Putamen (tissue), 1 donor: ENCODE data around the gene APOBEC3H.

ENCODE experiments used
- DNase-seq: peaks from one replicate; pipeline ENCODE4 v3.0.0-alpha.2; 2016; ENCODE audit warnings: low spot score

The APOBEC3H gene

DNA sequence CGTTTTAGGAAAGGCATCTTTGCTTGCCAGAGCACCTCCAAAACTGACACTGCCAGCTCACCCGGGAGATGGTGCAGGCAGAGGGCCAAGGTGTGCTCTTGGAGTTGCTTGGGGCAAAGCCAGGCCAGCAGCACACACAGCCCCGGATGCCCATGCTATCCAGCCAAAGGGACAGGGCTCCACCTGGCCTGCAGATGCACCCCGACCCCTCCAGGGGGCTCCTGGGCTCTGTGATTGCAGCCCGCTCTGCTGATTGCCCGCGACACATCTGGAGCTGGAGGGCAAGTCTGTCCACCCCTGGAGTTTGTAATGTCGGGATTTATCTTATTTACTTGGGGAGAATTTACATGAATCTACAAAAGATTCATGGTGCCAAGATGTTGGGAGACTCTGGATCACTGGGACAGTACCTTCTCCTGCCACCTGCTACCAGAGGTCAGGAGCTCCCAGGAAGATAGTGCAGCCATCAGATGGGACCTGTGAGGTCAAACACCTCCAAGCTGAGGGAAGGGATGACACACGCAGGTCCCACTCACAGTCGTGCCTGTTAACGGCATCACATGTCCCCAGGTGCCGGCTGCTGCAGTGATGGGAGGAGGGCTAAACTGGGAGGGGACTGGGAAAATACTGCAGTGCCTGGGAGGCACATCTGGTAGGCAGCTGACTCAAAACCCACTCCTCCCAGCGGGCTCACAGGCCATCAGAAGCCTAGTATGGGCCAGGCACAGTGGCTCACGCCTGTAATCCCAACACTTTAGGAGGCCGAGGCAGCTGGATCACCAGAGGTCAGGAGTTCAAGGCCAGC lies 38.2 kb downstream of the APOBEC3H start:
- DNase-seq, result no peak

- DNase-seq, result no peak
Observed at GRCh38 chr22:39136317-39136716, 39.3 kb downstream of the APOBEC3H start.

- DNase-seq, result no peak
Observed at GRCh38 chr22:39138357-39138997, 41.4 kb downstream of the APOBEC3H start.

DNA sequence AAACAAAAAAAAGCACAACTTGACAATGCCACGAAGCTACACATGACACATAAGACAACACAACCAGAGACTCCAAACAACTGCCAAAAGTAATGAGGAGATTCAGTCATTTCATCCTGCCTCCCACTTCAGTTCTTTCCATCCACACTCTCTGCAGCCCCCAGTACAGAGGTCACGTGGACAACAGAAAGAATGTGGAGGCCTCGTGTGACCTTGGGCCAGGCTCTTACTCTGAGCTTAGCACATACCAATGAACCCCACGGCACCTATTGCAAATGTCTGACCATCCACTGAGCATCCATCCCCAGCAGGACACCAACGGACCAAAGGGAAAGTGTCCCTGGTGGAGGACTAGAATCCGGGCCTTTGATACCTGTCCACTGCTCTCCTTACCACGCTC lies 42.9 kb downstream of the APOBEC3H start:
- no peak for DNase-seq

DNA sequence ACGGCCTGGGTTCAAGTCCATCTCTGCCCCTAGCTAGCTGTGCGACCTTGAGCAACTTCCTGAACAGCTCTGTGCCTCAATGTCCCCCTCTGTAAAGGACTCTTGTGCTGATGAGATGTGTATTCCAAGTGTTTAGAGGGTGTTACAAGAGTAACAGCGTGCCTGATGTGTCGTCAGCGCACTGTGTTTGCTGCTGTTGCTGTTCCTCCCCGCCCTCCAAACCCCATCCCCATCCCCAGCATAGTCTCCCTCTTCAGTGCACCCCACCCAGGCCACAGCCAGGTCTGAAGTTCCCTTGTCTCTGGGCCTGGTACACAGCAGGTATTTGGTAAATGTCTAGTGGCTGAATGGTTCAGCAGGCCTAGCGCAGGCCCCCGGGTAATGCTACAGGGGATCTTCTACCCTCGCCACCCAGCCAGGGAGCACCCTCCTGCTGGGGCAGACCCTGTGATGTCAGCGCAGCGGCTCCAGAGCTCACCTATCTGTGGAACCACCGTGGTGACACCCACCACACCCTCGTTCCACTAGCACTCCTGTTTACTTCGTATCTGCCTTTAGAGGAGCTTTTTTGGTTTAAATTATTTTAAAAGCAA lies 45.1 kb downstream of the APOBEC3H start:
- DNase-seq, result no peak

- no peak for DNase-seq
Observed at GRCh38 chr22:39144101-39144767, 47.2 kb downstream of the APOBEC3H start.

- no peak for DNase-seq
Observed at GRCh38 chr22:39146256-39147101, 49.4 kb downstream of the APOBEC3H start.

- no peak for DNase-seq
Observed at GRCh38 chr22:39147335-39148025, 50.4 kb downstream of the APOBEC3H start.

DNA sequence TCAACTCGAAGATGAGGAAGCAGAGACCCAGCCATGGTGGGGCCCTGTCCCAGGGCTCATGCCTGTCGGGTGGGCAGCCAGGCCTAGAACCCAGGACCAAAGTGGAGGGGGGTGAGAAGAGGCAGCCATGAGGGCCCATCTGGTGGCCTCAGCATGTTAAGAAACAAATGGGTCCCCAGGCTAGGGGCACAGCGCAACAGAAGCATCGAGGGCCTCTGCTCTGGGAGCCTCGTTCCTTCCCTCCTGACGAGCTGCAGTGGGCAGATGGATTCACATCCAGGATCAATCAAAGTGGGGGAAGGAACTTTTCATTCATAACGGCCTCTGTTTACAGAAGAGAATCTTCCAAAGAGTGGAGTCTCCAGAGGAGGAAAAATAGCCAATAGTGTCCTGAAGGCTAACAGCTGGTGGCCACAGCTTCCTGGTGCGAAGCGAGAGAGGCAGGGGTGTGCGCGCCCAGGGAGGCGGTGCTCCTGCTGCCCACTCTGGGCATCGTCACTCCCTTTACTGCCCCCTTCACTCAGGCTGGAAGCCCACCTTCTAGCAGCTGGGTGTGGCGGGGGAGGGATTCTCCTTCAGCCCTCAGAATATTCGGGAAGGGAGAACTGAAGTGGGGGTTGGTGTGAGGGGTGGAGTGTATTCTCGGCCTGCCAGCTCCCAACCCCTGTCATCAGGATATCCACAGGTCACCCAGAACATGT lies 51.1 kb downstream of the APOBEC3H start:
- no peak for DNase-seq

GRCh38 chr22:39148727-39149535 lies 51.9 kb downstream of the APOBEC3H start:
- DNase-seq, result no peak

DNA sequence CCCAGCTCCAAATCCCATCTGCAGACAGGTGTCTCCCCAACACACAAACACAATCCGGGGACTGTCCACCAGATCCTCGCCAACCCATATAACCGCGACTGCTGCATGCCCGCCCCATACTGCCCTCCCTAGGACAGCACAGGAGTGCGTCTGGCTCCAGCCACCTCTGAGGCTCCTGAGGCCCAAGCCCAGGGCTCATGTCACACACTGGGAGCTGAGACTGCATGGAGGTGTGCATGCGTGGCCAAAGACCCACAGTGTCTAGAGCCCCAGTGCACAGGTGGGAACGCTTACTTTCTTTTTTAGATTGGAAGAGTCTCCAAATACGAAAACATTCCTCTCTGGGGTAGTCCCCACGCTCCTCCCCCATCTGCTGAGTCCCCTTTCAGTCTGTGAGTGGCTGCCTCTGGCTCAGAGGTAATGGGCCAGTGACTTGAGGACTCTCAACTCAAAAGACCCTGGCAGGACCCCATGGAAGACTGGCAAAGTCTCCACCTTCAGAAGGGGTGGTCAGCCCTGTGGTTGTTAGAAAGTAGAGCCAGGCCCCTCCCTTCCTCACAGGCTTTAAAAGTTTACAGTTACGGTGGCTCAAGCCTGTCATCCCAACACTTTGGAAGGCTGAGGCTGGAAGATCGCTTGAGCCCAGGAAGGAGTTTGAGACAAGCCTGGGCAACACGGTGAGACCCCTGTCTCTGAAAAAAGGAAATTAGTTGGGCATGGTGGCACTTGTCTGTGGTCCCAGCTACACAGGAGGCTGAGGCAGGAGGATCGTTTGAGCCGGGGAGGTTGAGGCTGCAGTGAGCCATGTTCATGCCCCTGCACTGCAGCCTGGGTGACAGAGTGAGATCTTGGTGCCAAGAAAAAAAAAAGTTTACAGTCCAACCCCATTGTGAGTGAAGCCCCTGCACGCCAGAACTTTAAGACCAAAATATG lies 53.1 kb downstream of the APOBEC3H start:
- DNase-seq, result no peak

DNA sequence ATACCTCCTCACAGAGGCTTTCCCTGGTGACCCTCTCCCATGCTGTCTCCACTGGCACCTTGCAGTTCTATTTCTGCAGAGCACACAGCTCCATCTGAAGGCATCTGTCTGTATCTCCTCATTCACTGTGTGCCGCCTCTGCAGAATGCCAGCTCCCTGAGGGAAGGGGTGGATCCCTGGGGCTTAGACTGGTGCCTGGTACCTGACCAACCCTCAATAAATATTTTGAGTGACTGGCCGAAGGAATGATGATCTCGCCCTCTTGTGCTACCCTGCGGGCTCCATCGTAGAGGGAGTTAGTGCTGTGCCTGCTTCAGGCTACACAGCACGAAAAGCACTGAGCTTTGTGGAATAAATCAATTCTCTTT lies 53.8 kb downstream of the APOBEC3H start:
- DNase-seq, result peak; percentile 47

DNA sequence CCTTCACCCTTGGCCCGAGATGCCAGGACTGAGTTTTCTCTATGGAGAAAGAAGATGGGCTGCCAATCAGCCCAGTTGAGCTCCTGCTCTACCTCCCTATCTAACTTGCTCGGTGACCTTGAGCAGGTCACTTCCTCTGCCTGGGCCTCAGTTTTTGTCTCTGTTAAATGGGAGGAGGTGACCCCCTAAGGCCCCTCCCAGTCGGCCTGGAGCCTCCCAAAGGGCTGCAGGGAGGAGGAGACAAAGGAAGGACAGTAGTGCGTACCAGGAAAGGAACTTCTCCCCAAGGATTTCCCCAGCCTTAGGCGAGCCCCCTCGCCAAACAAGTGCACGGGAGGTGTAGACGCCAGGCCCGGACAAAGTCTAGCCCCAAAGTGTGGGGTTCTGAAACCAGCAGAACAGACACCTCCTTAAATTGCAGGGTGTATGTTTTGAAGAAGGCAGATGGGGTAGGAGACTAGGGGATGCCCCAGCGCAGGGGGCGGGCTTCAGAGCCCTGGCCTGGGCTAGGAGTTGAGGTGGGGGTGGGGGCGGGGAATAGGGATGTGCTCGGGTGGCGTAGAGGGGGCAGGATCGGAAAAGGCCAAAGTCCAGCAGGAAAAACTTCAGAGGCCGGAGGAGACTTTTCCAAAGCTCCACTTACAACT lies 54.4 kb downstream of the APOBEC3H start:
- no peak for DNase-seq

GRCh38 chr22:39152024-39152510 lies 55.0 kb downstream of the APOBEC3H start:
- DNase-seq, result no peak

DNA sequence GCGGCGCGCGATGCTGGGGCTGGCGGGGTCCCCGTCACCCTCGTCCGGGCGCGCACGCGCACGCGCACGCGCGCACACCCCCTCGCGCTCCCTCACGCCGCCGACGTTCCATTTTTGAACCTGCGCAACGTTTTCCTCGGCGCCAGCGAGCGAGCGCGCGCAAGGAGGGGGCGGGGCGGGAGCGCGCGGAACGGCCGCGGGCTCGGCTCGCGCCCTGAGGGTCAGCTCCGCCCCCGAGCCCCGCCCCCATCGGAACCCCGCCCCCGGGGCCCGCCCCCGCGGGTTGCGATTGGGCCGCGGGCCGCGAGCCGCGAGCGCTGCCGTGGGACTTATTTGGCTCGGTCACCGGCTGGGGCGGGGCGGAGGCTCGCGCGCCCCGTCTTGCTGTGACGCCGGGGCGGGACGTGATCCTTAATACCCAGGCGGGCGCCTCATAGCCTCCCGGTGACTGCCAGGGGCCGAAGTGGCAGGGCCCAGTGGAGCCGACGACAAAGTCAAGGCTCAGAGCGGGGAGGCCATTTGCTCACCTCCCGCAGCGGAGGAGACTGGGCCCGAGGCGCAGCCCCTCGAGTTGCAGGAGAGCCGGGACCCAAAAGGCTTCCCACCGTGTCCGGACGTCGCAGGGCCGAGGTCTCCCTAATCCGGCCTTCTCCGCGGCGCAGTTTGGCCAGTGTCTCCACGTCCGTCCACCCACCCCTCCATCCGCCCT lies 55.6 kb downstream of the APOBEC3H start, which contains the start of gene CBX7:
CBX7 (minus strand) TSS at position 170 of the 709 bp plus-strand sequence. CDS start 236 bp downstream, outside the sequence.
- DNase-seq, result peak; percentile 93

- no peak for DNase-seq
Observed at GRCh38 chr22:39153220-39153717, 56.2 kb downstream of the APOBEC3H start.
